C4-2B (cell line): ENCODE data around the gene TEKTIP1.

Source experiments
- ZFX ChIP-seq: fragments of 450-650 bp; IDR thresholded peaks from 2 replicates; pipeline ENCODE4 v1.6.1; 2017
- TF ChIP-seq, protein P1 (sequence below): fragments of 450-650 bp; conservative IDR thresholded peaks from 2 replicates; pipeline ENCODE4 v1.5.1; 2017; ENCODE audit warnings: mild to moderate bottlenecking

DNA sequence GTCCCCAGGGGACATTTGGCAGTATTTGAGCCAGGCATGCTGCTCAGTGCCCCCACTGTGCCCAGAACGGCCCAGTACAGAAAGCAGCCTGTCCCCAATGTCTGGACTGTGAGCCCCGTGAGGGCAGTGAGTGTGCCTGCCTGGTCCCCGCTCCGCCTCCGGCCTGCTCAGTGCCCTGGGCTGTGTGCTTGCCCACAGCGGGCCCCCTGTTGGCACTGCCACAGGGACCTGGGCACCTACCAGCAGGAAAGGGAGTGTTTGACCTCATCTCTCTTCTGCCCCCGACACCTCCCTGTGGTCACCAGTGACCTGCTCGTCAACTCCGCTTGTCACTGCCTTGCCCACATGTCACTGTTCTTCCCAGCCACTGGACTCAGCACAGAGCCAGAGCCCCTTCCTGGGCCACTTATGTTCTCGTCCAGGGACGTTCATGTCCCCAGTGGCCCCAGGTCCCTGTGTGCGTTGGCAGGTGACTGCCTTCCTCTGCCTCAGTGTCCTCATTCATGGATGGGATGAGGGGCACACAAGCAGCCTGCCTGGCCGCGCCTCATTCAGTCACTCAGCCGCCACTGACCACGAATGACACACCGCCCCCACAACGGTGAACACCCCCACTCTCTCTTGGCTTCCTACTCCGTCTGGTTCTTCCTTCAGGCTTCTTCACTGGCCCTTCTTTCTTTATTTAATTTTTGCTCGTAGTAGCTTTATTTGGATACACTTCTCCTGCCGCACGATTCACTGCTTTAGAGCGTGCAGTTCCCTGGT is 30.0 kb upstream of the TEKTIP1 start:
- TF ChIP-seq, protein P1, sequence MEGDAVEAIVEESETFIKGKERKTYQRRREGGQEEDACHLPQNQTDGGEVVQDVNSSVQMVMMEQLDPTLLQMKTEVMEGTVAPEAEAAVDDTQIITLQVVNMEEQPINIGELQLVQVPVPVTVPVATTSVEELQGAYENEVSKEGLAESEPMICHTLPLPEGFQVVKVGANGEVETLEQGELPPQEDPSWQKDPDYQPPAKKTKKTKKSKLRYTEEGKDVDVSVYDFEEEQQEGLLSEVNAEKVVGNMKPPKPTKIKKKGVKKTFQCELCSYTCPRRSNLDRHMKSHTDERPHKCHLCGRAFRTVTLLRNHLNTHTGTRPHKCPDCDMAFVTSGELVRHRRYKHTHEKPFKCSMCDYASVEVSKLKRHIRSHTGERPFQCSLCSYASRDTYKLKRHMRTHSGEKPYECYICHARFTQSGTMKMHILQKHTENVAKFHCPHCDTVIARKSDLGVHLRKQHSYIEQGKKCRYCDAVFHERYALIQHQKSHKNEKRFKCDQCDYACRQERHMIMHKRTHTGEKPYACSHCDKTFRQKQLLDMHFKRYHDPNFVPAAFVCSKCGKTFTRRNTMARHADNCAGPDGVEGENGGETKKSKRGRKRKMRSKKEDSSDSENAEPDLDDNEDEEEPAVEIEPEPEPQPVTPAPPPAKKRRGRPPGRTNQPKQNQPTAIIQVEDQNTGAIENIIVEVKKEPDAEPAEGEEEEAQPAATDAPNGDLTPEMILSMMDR = no peak
- TF ChIP-seq ZFX = no peak
